ENCODE data around the gene COG2.

- TF ChIP-seq CTCF (IDR thresholded peaks at IDR 0.05) (no peak), POLR2A (IDR thresholded peaks at IDR 0.05) (no peak)
Observed at GRCh38 chr1:230737622-230738262, 95.5 kb downstream of the COG2 start.
